Kidney epithelial cell (primary cell): ENCODE data around the gene PLCB1. TPM values are rescaled to one million over a fixed set of nuclear protein-coding genes. Genes with fewer than 3 reads are reported as not detected.

Experiments
- DNase-seq: peaks from one replicate; pipeline ENCODE4 v3.0.0-alpha.2; 2010; ENCODE audit warnings: low read depth
- H3K27me3 ChIP-seq: 2 replicates; pipeline ENCODE4 v1.6.0; 2011; ENCODE audit warnings: low read length; ENCODE audit not compliant: control insufficient read depth, insufficient read depth
- H3K36me3 ChIP-seq: 2 replicates; pipeline ENCODE4 v1.5.1; 2011; ENCODE audit warnings: low read length; ENCODE audit not compliant: control insufficient read depth, insufficient read depth
- H3K4me3 ChIP-seq: 2 replicates; pipeline ENCODE4 v1.5.1; 2011; ENCODE audit warnings: low read depth, mild to moderate bottlenecking, control low read depth, low read length
- CTCF ChIP-seq: IDR thresholded peaks from 2 replicates; pipeline ENCODE4 v1.5.1; 2011; ENCODE audit warnings: mild to moderate bottlenecking, moderate library complexity, low read length, control low read depth, inconsistent platforms; ENCODE audit not compliant: insufficient read depth, poor library complexity, severe bottlenecking
- total RNA-seq: library from RNA; depleted of rRNA; stranded (reverse); fragments of >200 nt; gene quantifications from 2 replicates; pipeline ENCODE4 v1.2.3, GENCODE V29; 2015

The PLCB1 gene
- total RNA-seq, 1 donor from 2014 or later: 5.1 TPM

DNA sequence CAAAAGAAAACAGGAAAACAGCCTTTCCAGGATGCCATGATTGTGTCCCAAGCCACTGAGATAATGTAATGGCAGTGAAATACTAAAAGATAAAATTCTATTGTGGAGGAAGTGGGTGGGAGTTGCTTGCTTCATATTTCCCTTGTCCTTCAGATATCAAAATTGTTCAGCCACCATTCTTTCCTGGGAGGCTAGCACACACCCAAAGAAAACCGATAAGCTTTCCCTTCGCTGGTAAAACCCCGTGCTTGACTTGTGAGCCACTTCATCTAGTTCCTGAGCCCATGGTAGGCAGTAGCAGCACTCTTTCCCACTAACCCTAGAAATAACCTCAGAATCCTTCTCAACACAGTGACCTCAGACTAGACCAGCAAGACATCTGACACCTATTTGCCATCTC lies 579.4 kb downstream of the PLCB1 start:
- H3K36me3 ChIP-seq: no peaks in the 10 kb centered on the region
- no peaks in the 10 kb centered on the region for H3K27me3 ChIP-seq
- TF ChIP-seq CTCF: no peak
- H3K4me3 ChIP-seq: no peak overlapping the region
- no peak for DNase-seq

DNA sequence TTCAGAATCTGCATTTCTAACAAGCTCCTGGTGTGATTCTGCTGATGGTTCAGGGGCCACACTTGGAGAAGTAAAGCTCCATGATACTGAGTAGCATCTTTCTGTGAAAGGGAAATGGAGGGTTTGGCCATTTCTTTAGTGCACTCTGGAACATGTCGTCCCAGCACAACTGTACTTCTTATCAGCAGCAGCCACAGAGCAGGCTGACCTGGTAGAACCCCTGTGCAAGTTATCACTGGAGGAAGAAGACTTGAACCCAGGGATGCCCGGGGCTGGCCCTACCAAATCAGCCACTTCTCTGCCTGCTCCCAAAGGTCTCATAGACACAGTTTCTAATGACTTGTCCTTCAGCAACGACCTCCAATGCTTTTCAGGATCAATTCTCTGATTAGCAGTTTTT lies 582.1 kb downstream of the PLCB1 start:
- no peak for TF ChIP-seq CTCF
- H3K4me3 ChIP-seq: no peak overlapping the region
- no peaks in the 10 kb centered on the region for H3K27me3 ChIP-seq
- H3K36me3 ChIP-seq: no peaks in the 10 kb centered on the region
- DNase-seq: no peak

DNA sequence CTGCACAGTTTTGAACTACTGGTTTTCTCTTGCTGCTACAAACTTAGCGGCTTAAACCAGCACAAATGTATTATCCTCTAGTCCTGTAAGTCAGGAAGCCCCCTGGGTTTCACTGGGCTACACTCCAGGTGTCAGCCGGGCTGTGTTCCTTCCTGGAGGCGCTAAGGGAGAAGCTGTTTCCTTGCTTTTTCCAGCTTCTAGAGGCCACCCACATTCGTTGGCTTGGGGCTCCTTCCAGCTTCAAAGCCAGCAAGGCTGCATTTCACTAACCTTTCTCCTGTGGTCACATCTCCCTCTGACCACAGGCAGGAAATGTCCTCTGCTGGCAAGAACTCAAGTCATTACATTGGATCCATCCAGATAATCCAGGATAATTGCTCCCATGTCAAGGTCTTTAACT lies 586.2 kb downstream of the PLCB1 start:
- no peak for TF ChIP-seq CTCF
- Histone ChIP-seq H3K36me3 (no peaks in the 10 kb centered on the region), H3K27me3 (no peaks in the 10 kb centered on the region), H3K4me3 (no peak overlapping the region)
- DNase-seq: no peak

GRCh38 chr20:8720089-8720488 lies 588.0 kb downstream of the PLCB1 start:
- Histone ChIP-seq H3K36me3 (no peaks in the 10 kb centered on the region), H3K27me3 (no peaks in the 10 kb centered on the region), H3K4me3 (no peak overlapping the region)
- no peak for TF ChIP-seq CTCF
- no peak for DNase-seq

GRCh38 chr20:8721098-8721497 lies 589.0 kb downstream of the PLCB1 start:
- Histone ChIP-seq H3K36me3 (no peaks in the 10 kb centered on the region), H3K4me3 (no peak overlapping the region), H3K27me3 (no peaks in the 10 kb centered on the region)
- TF ChIP-seq CTCF: peak; percentile 83
- peak; percentile 10 for DNase-seq

GRCh38 chr20:8722277-8722928 lies 590.3 kb downstream of the PLCB1 start:
- peak; percentile 72 for TF ChIP-seq CTCF
- DNase-seq: peak; percentile 23

More at GRCh38 chr20:8722277-8722928, 590.3 kb downstream of the PLCB1 start:
- Histone ChIP-seq H3K36me3 (no peaks in the 10 kb centered on the region), H3K27me3 (no peaks in the 10 kb centered on the region), H3K4me3 (no peak overlapping the region)
